ENCODE measurements around the gene EVL.

GRCh38 chr14:100062590-100062989 lies 2.6 kb upstream of the EVL start:
- TF ChIP-seq, protein P1, sequence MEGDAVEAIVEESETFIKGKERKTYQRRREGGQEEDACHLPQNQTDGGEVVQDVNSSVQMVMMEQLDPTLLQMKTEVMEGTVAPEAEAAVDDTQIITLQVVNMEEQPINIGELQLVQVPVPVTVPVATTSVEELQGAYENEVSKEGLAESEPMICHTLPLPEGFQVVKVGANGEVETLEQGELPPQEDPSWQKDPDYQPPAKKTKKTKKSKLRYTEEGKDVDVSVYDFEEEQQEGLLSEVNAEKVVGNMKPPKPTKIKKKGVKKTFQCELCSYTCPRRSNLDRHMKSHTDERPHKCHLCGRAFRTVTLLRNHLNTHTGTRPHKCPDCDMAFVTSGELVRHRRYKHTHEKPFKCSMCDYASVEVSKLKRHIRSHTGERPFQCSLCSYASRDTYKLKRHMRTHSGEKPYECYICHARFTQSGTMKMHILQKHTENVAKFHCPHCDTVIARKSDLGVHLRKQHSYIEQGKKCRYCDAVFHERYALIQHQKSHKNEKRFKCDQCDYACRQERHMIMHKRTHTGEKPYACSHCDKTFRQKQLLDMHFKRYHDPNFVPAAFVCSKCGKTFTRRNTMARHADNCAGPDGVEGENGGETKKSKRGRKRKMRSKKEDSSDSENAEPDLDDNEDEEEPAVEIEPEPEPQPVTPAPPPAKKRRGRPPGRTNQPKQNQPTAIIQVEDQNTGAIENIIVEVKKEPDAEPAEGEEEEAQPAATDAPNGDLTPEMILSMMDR (IDR thresholded peaks at IDR 0.05): no peak
- TF ChIP-seq POLR2A (IDR thresholded peaks at IDR 0.05) (no peak), POLR2AphosphoS5 (IDR thresholded peaks at IDR 0.05) (no peak), EP300 (IDR thresholded peaks at IDR 0.05; ENCODE audit: low read depth) (no peak)
